ENCODE measurements around the gene FASTKD3. TPM values are rescaled to one million over a fixed set of nuclear protein-coding genes. Genes with fewer than 3 reads are reported as not detected.

Gene FASTKD3
- total RNA-seq, 4 donors from 2014 or later: 4.7 to 16.0 (median 8.2) TPM

- Histone ChIP-seq H3K4me3 (no peak overlapping the region), H3K4me1 (no peaks in the 10 kb centered on the region), H3K27me3 (no peaks in the 10 kb centered on the region), H3K36me3 (peaks cover 0 to 76% (median 0%) of the 10 kb centered on the region in 3 donors), H3K9me3 (peaks cover 0 to 42% (median 6%) of the 10 kb centered on the region in 4 donors), H3K27ac (no peak overlapping the region)
- 95 to 100% methylated on average over 1 of the region's 1 CpG for WGBS, 2 donors
- DNase-seq (ENCODE audit: low spot score in 2 of 2): no peak
- TF ChIP-seq EP300 (IDR thresholded peaks at IDR 0.05): no peak
- TF ChIP-seq, protein P1, sequence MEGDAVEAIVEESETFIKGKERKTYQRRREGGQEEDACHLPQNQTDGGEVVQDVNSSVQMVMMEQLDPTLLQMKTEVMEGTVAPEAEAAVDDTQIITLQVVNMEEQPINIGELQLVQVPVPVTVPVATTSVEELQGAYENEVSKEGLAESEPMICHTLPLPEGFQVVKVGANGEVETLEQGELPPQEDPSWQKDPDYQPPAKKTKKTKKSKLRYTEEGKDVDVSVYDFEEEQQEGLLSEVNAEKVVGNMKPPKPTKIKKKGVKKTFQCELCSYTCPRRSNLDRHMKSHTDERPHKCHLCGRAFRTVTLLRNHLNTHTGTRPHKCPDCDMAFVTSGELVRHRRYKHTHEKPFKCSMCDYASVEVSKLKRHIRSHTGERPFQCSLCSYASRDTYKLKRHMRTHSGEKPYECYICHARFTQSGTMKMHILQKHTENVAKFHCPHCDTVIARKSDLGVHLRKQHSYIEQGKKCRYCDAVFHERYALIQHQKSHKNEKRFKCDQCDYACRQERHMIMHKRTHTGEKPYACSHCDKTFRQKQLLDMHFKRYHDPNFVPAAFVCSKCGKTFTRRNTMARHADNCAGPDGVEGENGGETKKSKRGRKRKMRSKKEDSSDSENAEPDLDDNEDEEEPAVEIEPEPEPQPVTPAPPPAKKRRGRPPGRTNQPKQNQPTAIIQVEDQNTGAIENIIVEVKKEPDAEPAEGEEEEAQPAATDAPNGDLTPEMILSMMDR (IDR thresholded peaks at IDR 0.05): no peak
Observed at GRCh38 chr5:7908317-7908716, 39.5 kb upstream of the FASTKD3 start.

GRCh38 chr5:7907612-7908011, 38.8 kb upstream of the FASTKD3 start:
- 96 to 97% methylated on average over 1 of the region's 1 CpG for WGBS, 2 donors
- TF ChIP-seq EP300 (IDR thresholded peaks at IDR 0.05) (no peak), POLR2A (IDR thresholded peaks at IDR 0.05) (no peak)
- TF ChIP-seq, protein P1 (IDR thresholded peaks at IDR 0.05): no peak
- no peak overlapping the region for H3K4me3 ChIP-seq

GRCh38 chr5:7904170-7904569, 35.3 kb upstream of the FASTKD3 start:
- Histone ChIP-seq H3K9me3 (peaks cover 0 to 25% (median 6%) of the 10 kb centered on the region in 4 donors), H3K4me3 (no peak overlapping the region), H3K36me3 (peaks cover 0 to 96% (median 1%) of the 10 kb centered on the region in 3 donors), H3K27me3 (no peaks in the 10 kb centered on the region), H3K4me1 (peaks cover 0 to 4% (median 0%) of the 10 kb centered on the region in 4 donors), H3K27ac (no peak overlapping the region)
- no peak for DNase-seq (ENCODE audit: low spot score in 2 of 2)
- 84 to 86% methylated on average over 2 of the region's 2 CpGs for WGBS, 2 donors
- TF ChIP-seq EP300 (IDR thresholded peaks at IDR 0.05) (no peak), POLR2A (IDR thresholded peaks at IDR 0.05) (no peak)
- TF ChIP-seq, protein P1 (IDR thresholded peaks at IDR 0.05): no peak

More at GRCh38 chr5:7907612-7908011, 38.8 kb upstream of the FASTKD3 start:
- H3K9me3 ChIP-seq: peaks cover 0 to 37% (median 6%) of the 10 kb centered on the region in 4 donors
- no peaks in the 10 kb centered on the region for H3K4me1 ChIP-seq
- H3K36me3 ChIP-seq: peaks cover 0 to 83% (median 0%) of the 10 kb centered on the region in 3 donors
- no peak overlapping the region for H3K27ac ChIP-seq
- no peaks in the 10 kb centered on the region for H3K27me3 ChIP-seq
- DNase-seq (ENCODE audit: low spot score in 2 of 2): no peak

DNA sequence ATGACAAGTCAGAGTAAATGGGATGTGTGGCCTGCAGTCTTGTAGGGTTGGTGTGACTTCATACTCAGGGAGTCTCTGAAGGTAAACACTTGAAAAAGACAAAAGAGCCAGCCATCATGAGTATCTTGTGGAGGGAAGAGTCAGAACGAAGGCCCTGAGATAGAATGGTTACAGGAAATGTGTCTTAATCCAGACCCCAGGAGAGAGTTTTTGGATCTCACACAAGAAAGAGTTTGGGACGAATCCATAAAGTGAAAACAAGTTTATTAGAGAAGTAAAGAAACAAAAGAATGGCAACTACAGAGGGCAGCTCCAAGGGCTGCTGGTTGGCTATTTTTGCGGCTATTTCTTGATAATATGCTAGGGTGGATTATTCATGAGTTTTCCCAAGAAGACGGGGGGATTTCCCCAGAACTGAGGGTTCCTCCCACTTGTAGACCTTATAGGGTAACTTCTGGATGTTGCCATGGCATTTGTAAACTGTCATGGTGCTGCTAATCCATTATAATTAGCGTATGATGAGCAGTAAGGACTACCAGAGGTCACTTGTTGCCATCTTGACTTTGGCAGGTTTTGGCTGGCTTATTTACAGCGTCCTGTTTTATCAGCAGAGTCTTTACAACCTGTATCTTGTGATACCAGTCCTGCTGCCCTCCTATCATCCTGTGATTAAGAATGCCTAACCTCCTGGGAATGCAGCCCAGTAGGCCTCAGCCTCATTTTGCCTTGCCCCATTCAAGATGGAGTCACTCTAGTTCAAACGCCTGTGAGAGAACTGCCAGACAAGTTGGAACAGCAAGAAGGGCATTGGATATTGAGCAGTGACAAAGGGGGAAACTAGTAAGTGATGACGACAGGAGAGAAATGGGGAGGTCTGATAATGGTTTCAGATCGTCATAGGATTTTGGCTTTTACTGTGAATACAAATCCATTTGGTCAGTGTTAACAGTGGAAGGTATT, 34.1 kb upstream of the FASTKD3 start:
- peak overlapping the region in 1 of 4 donors; percentile 60 for H3K27ac ChIP-seq
- DNase-seq (ENCODE audit: low spot score in 2 of 2): no peak
- peaks cover 0 to 96% (median 12%) of the 10 kb centered on the region in 3 donors for H3K36me3 ChIP-seq
- TF ChIP-seq POLR2A (IDR thresholded peaks at IDR 0.05): no peak
- TF ChIP-seq EP300 (IDR thresholded peaks at IDR 0.05): no peak
- TF ChIP-seq, protein P1 (IDR thresholded peaks at IDR 0.05): no peak
- no peaks in the 10 kb centered on the region for H3K27me3 ChIP-seq
- peaks cover 0 to 4% (median 0%) of the 10 kb centered on the region in 4 donors for H3K4me1 ChIP-seq
- H3K9me3 ChIP-seq: peaks cover 0 to 13% (median 2%) of the 10 kb centered on the region in 4 donors
- WGBS, 2 donors: 84 to 89% methylated on average over 9 of the region's 9 CpGs
- no peak overlapping the region for H3K4me3 ChIP-seq

DNA sequence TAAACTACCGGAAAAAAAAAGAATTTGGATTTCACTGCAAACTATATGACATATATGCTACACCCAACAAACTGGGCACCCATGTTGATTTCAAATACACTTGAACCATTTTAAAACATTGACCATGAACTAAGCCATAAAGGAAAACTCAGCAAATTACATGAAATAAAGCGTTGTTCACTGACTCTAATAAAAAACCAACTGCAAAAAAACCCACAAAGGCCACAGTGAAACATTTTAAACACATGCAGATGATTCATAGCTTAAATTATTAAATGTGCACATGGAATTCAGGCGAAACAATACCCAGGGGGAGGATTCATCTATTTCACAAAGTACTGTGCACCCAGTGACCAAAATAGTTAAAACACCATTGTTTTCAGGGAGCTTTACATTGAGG, 33.4 kb upstream of the FASTKD3 start:
- peak overlapping the region in 1 of 4 donors; percentile 60 for H3K27ac ChIP-seq
- H3K36me3 ChIP-seq: peaks cover 0 to 96% (median 16%) of the 10 kb centered on the region in 3 donors

More for the DNA sequence above, 33.4 kb upstream of the FASTKD3 start:
- WGBS, 2 donors: 27 to 40% methylated on average over 3 of the region's 3 CpGs
- Histone ChIP-seq H3K4me1 (peaks cover 0 to 4% (median 0%) of the 10 kb centered on the region in 4 donors), H3K4me3 (no peak overlapping the region), H3K9me3 (peaks cover 0 to 6% (median 0%) of the 10 kb centered on the region in 4 donors), H3K27me3 (no peaks in the 10 kb centered on the region)
- TF ChIP-seq POLR2A (IDR thresholded peaks at IDR 0.05): no peak
- no peak for TF ChIP-seq EP300 (IDR thresholded peaks at IDR 0.05)
- TF ChIP-seq, protein P1 (IDR thresholded peaks at IDR 0.05): no peak
- no peak for DNase-seq (ENCODE audit: low spot score in 2 of 2)
